Dedifferentiated amniotic fluid mesenchymal stem cell (primary cell): ENCODE measurements around the gene PEAK3.

Source experiments
- DNase-seq: peaks from one replicate; pipeline ENCODE4 v3.0.0-alpha.2; 2016; ENCODE audit errors: extremely low spot score

PEAK3 gene

GRCh38 chr19:2249880-2250765, 31.9 kb downstream of the PEAK3 start:
- DNase-seq, result no peak

- DNase-seq, result no peak
Observed at GRCh38 chr19:2249010-2249866, 32.7 kb downstream of the PEAK3 start, which contains the start of gene AMH. AMH (plus strand) TSS chr19:2249323; CDS start chr19:2249333, 10 bp downstream.

GRCh38 chr19:2248136-2249009, 33.6 kb downstream of the PEAK3 start:
- no peak for DNase-seq

- DNase-seq, result no peak
Observed at GRCh38 chr19:2247433-2248101, 34.4 kb downstream of the PEAK3 start.

- no peak for DNase-seq
Observed at GRCh38 chr19:2246801-2247361, 35.1 kb downstream of the PEAK3 start.

GRCh38 chr19:2246014-2246620, 35.9 kb downstream of the PEAK3 start:
- DNase-seq, result no peak

GRCh38 chr19:2245273-2245672, 36.7 kb downstream of the PEAK3 start:
- DNase-seq, result no peak

- no peak for DNase-seq
Observed at GRCh38 chr19:2244486-2244885, 37.5 kb downstream of the PEAK3 start.

- DNase-seq, result no peak
Observed at GRCh38 chr19:2244125-2244411, 37.9 kb downstream of the PEAK3 start.

- no peak for DNase-seq
Observed at GRCh38 chr19:2243274-2244124, 38.5 kb downstream of the PEAK3 start.

- no peak for DNase-seq
Observed at GRCh38 chr19:2242816-2243215, 39.2 kb downstream of the PEAK3 start.

GRCh38 chr19:2242092-2242537, 39.9 kb downstream of the PEAK3 start:
- no peak for DNase-seq

GRCh38 chr19:2240881-2241760, 40.9 kb downstream of the PEAK3 start:
- no peak for DNase-seq

GRCh38 chr19:2239771-2240770, 41.9 kb downstream of the PEAK3 start:
- no peak for DNase-seq

- no peak for DNase-seq
Observed at GRCh38 chr19:2239173-2239572, 42.8 kb downstream of the PEAK3 start.

- no peak for DNase-seq
Observed at GRCh38 chr19:2237869-2238153, 44.2 kb downstream of the PEAK3 start.

- peak; percentile 17 for DNase-seq
Observed at GRCh38 chr19:2237051-2237868, 44.7 kb downstream of the PEAK3 start.
